ENCODE measurements around the gene BLOC1S1.

The BLOC1S1 gene

GRCh38 chr12:55712700-55713415 is 3.0 kb upstream of the BLOC1S1 start:
- no peak for DNase-seq

- DNase-seq = no peak
These were observed 2.1 kb upstream of the BLOC1S1 start for GRCh38 chr12:55713721-55714120.

- DNase-seq = no peak
These were observed 579 bp upstream of the BLOC1S1 start for GRCh38 chr12:55715169-55715764.

- no peak for DNase-seq
These were observed 724 bp downstream of the BLOC1S1 start for GRCh38 chr12:55716582-55716957.

- no peak for DNase-seq
These were observed 1.5 kb downstream of the BLOC1S1 start for GRCh38 chr12:55717011-55718007.

- DNase-seq = no peak
These were observed 2.2 kb downstream of the BLOC1S1 start for GRCh38 chr12:55718015-55718414.

GRCh38 chr12:55718624-55719275 is 2.9 kb downstream of the BLOC1S1 start:
- DNase-seq = no peak

GRCh38 chr12:55719371-55719770 is 3.5 kb downstream of the BLOC1S1 start:
- no peak for DNase-seq

GRCh38 chr12:55720071-55720564 is 4.3 kb downstream of the BLOC1S1 start, which contains the start of gene RDH5:
RDH5 (plus strand) TSS chr12:55720393; CDS start chr12:55721185, 792 bp downstream.
- no peak for DNase-seq

GRCh38 chr12:55720894-55721444 is 5.1 kb downstream of the BLOC1S1 start:
- no peak for DNase-seq

- no peak for DNase-seq
These were observed 5.9 kb downstream of the BLOC1S1 start for GRCh38 chr12:55721601-55722213.

- no peak for DNase-seq
These were observed 7.1 kb downstream of the BLOC1S1 start for GRCh38 chr12:55722948-55723347.

- no peak for DNase-seq
These were observed 7.8 kb downstream of the BLOC1S1 start for GRCh38 chr12:55723516-55724225.

- peak; percentile 55 for DNase-seq
These were observed 8.5 kb downstream of the BLOC1S1 start for GRCh38 chr12:55724226-55724939.

- DNase-seq = no peak
These were observed 9.1 kb downstream of the BLOC1S1 start for GRCh38 chr12:55724940-55725309.

- DNase-seq = no peak
These were observed 9.7 kb downstream of the BLOC1S1 start for GRCh38 chr12:55725556-55725955.

- no peak for DNase-seq
These were observed 11.1 kb downstream of the BLOC1S1 start for GRCh38 chr12:55726971-55727370.

- no peak for DNase-seq
These were observed 11.9 kb downstream of the BLOC1S1 start for GRCh38 chr12:55727643-55728185.

GRCh38 chr12:55728186-55728938 is 12.5 kb downstream of the BLOC1S1 start:
- peak; percentile 54 for DNase-seq

All from GDM1 (cell line).